K562 treated with DMSO at 1 percent for 24 hours (cell line): ENCODE results near the gene SPNS2. TPM values are rescaled to one million over a fixed set of nuclear protein-coding genes. Genes with fewer than 3 reads are reported as not detected.

Source experiments
- total RNA-seq: library from RNA; unstranded; fragments of 300-600 nt; gene quantifications from 2 replicates; pipeline ENCODE4 v1.2.3, GENCODE V29; 2022; ENCODE audit warnings: low read depth; ENCODE audit not compliant: insufficient read depth

Gene SPNS2, protein sequence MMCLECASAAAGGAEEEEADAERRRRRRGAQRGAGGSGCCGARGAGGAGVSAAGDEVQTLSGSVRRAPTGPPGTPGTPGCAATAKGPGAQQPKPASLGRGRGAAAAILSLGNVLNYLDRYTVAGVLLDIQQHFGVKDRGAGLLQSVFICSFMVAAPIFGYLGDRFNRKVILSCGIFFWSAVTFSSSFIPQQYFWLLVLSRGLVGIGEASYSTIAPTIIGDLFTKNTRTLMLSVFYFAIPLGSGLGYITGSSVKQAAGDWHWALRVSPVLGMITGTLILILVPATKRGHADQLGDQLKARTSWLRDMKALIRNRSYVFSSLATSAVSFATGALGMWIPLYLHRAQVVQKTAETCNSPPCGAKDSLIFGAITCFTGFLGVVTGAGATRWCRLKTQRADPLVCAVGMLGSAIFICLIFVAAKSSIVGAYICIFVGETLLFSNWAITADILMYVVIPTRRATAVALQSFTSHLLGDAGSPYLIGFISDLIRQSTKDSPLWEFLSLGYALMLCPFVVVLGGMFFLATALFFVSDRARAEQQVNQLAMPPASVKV
- 0.44 TPM in 1 of 2 replicates, not detected in the other for total RNA-seq

DNA sequence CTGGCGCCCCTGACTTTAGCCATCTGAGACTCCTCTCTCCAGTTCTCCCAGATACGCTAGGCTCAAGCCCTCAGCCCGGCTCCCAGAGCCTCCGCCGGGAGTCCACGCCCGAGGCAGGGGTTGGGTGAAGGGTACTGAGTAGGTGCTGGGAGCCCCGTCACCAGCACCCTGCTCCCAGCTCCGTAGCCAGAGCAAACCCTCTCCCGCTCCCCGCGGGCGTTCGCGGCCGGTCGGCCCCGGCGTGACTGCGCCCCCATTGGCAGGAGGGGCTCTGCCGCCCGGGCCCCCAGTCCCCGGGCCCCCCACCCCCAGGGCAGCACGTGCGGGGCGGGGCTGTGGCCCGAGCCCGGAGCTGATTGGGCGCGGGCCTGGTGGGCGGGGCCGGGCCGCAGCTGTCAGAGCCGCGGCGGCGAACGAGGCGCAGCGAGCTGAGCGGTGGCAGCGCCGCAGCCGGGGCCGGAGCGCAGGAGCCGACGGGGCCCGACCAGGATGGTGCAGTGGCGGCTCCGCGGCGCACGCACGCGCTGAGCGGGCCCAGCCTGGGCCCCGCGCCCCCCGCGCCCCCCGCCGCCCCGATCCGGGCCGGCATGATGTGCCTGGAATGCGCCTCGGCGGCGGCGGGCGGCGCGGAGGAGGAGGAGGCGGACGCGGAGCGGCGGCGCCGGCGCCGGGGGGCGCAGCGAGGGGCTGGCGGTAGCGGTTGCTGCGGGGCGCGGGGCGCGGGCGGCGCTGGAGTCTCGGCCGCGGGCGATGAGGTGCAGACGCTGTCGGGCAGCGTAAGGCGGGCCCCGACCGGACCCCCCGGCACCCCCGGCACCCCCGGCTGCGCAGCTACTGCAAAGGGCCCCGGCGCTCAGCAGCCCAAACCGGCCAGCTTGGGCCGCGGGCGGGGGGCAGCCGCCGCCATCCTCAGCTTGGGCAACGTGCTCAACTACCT, at the start of gene SPNS2:
Gene SPNS2 (plus strand): TSS at position 421 of the 937 bp plus-strand sequence. CDS start 167 bp downstream, at position 588.

DNA sequence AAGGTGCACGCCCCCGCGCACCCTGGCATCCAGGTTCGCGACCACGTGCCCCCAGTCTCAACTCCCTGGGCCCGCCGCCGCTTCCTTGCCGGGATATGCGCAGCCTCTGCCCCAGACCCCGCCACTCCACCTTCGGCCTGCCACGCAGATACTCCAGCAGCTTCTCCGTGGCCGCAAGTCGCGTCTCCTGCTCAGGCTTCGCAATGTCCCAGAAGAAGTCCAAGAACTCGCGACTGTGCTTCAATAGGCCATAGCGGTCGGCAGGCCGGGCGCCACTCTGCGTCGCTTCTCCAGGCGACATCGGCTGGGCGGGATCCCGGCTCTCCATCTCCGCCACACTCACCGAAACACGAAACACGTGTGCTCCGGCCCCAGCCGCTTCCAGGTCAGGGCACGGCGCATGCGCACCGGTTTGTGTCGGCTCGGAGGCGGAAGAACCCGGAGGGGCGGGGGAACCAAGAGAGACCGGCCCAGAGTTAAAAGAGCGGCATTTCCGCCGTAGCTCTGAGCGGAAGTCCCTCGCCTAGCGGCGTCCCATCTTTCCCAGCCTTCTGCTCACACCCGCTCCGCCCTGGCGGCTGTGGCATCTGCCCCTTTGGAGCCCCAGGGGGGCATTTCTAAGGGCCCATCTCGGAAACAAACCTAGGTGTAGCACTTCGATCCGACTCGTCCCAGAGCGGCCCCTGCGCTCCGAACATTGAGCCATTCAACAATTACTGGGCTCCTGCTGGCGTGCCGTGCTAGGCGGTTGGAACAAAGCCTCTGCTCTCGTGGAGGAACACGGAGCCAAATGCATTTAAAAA, 56.5 kb downstream of the SPNS2 start, which contains the start of gene MYBBP1A:
Gene MYBBP1A (minus strand): TSS at position 388 of the 803 bp plus-strand sequence. CDS start 60 bp downstream, at position 328.

GRCh38 chr17:4560421-4560820, 61.7 kb downstream of the SPNS2 start, which contains the start of gene GGT6:
GGT6 (minus strand) TSS chr17:4560577; CDS start chr17:4560521, 56 bp downstream.

GRCh38 chr17:4584101-4584916, 85.6 kb downstream of the SPNS2 start, which contains the start of gene SMTNL2:
SMTNL2 (plus strand) TSS chr17:4584529; CDS start chr17:4584606, 77 bp downstream.

Other genes starting within 250 kb of the SPNS2 start
- gene ANKFY1, start 234.9 kb upstream of the SPNS2 start, total RNA-seq, result 15.2 and 17.2 TPM in 2 replicates
- 45.8 and 48.5 TPM in 2 replicates for gene UBE2G1, start 132.2 kb upstream of the SPNS2 start, total RNA-seq
- not detected in 2 replicates for gene SPNS3, start 64.9 kb upstream of the SPNS2 start, total RNA-seq
- gene MYBBP1A, start 56.5 kb downstream of the SPNS2 start, total RNA-seq, result 17.8 and 18.5 TPM in 2 replicates
- not detected in 2 replicates for gene GGT6, start 61.7 kb downstream of the SPNS2 start, total RNA-seq
- not detected in 2 replicates for gene SMTNL2, start 85.6 kb downstream of the SPNS2 start, total RNA-seq
- not detected in 2 replicates for gene ALOX15, start 142.8 kb downstream of the SPNS2 start, total RNA-seq
- 52.3 and 54.2 TPM in 2 replicates for gene PELP1, start 205.3 kb downstream of the SPNS2 start, total RNA-seq
- gene ARRB2, start 211.8 kb downstream of the SPNS2 start, total RNA-seq, result 26.7 and 34.6 TPM in 2 replicates
- 10.4 and 13.5 TPM in 2 replicates for gene MED11, start 232.5 kb downstream of the SPNS2 start, total RNA-seq
- not detected in 2 replicates for gene ZMYND15, start 241.0 kb downstream of the SPNS2 start, total RNA-seq
- 1.6 and 2.9 TPM in 2 replicates for gene CXCL16, start 241.0 kb downstream of the SPNS2 start, total RNA-seq